AG04449 (cell line): ENCODE measurements around the gene GRK3.

Source experiments
- CTCF ChIA-PET: fragments of 350-600 bp; formaldehyde crosslinking; extraction: SDS; loops from one replicate; lab custom pipeline; 2021; ENCODE audit warnings: antibody characterized with exemption; lab: Yijun Ruan, JAX
- POLR2A ChIA-PET: fragments of 400-600, 350-600 bp; formaldehyde crosslinking; extraction: SDS; loops from one replicate; lab custom pipeline; 2020; ENCODE audit warnings: antibody characterized with exemption, inconsistent platforms; lab: Yijun Ruan, JAX
- DNase-seq: peaks from one replicate; pipeline ENCODE4 v3.0.0-alpha.2; 2010; ENCODE audit warnings: low read depth, low spot score
- H3K4me3 ChIP-seq: 2 replicates; pipeline ENCODE4 v1.5.1; 2011; ENCODE audit warnings: low read depth, mild to moderate bottlenecking, control low read depth, low read length
- CTCF ChIP-seq: IDR thresholded peaks from one replicate; pipeline ENCODE4 v1.5.1; 2011; ENCODE audit warnings: mild to moderate bottlenecking, moderate library complexity, low read length, control low read depth, inconsistent platforms; ENCODE audit not compliant: insufficient read depth; ENCODE audit errors: missing control alignments

The GRK3 gene

GRCh38 chr22:25714070-25714469 lies 149.6 kb downstream of the GRK3 start:
- CTCF ChIA-PET: interaction anchor here (1.0 to 1.4 kb wide), 3 partner anchors 12 to 266 kb away, joined by 3 to 4 read pairs (median 4); no protein-coding TSS in a partner anchor

GRCh38 chr22:25714739-25715138 lies 150.3 kb downstream of the GRK3 start:
- no peak for DNase-seq
- no peak for TF ChIP-seq CTCF
- H3K4me3 ChIP-seq: no peak overlapping the region
- ChIA-PET CTCF (interaction anchor here (1.0 to 1.4 kb wide), 3 partner anchors 12 to 267 kb away, joined by 3 to 4 read pairs (median 4); no protein-coding TSS in a partner anchor), POLR2A (no interaction called here)

More at GRCh38 chr22:25714070-25714469, 149.6 kb downstream of the GRK3 start:
- H3K4me3 ChIP-seq: no peak overlapping the region
- POLR2A ChIA-PET: no interaction called here
- DNase-seq: no peak
- no peak for TF ChIP-seq CTCF

GRCh38 chr22:25716637-25717036 lies 152.2 kb downstream of the GRK3 start:
- POLR2A ChIA-PET: no interaction called here
- TF ChIP-seq CTCF: no peak
- no peak for DNase-seq
- CTCF ChIA-PET: no interaction called here
- H3K4me3 ChIP-seq: no peak overlapping the region

- no peak overlapping the region for H3K4me3 ChIP-seq
- ChIA-PET CTCF (interaction anchor here (0.9 kb wide), 1 partner anchor 53 kb away, joined by 3 read pairs; no protein-coding TSS in a partner anchor), POLR2A (no interaction called here)
- TF ChIP-seq CTCF: no peak
- DNase-seq: no peak
Measured at GRCh38 chr22:25718135-25718840, 153.8 kb downstream of the GRK3 start.

DNA sequence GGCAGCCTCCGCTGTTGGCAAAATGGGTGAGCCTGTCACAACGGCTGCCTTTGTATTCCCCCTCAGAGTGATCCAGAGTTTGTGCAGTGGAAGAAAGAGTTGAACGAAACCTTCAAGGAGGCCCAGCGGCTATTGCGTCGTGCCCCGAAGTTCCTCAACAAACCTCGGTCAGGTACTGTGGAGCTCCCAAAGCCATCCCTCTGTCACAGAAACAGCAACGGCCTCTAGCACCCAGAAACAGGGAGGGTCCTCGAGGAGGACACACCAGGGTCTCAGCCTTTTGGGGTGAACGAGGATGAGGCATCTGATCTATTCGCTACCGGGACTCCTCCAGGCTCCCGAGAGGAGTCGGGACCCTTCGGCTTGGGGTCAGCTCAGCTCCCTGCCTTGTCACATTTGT lies 157.7 kb downstream of the GRK3 start:
- DNase-seq: no peak
- TF ChIP-seq CTCF: no peak
- POLR2A ChIA-PET: no interaction called here
- CTCF ChIA-PET: no interaction called here
- H3K4me3 ChIP-seq: no peak overlapping the region

- ChIA-PET CTCF (no interaction called here), POLR2A (no interaction called here)
- H3K4me3 ChIP-seq: no peak overlapping the region
- DNase-seq: no peak
- TF ChIP-seq CTCF: no peak
Measured at GRCh38 chr22:25722626-25723025, 158.2 kb downstream of the GRK3 start.
